Stimulated activated CD8-positive, alpha-beta memory T cell treated with anti-CD3 and anti-CD28 coated beads, Interleukin-7, amount 100 ng/mL, for 1 hour (primary cell): ENCODE measurements around the gene KASH5.
"Not testable (repeated sequence)": the region's sequence is repeated elsewhere in the genome, so short reads cannot be mapped to it uniquely, and the experiment has no call there.

Experiments
- DNase-seq, 2 donors: peaks; one replicate each; pipeline ENCODE4 v3.0.0-alpha.2; 2020; ENCODE audit warnings: low read depth in 2 of 2

The KASH5 gene

GRCh38 chr19:49455773-49456172, 67.7 kb downstream of the KASH5 start:
- DNase-seq, result no peak

- DNase-seq, result no peak
Measured at GRCh38 chr19:49456326-49456725, 68.3 kb downstream of the KASH5 start.

- no peak for DNase-seq
Measured at GRCh38 chr19:49458567-49458903, 70.5 kb downstream of the KASH5 start.

- no peak for DNase-seq
Measured at GRCh38 chr19:49459388-49459787, 71.3 kb downstream of the KASH5 start.

GRCh38 chr19:49461130-49461529, 73.1 kb downstream of the KASH5 start:
- DNase-seq, result not testable (repeated sequence)

- DNase-seq, result no peak
Measured at GRCh38 chr19:49461656-49462055, 73.6 kb downstream of the KASH5 start.

GRCh38 chr19:49462492-49462891, 74.4 kb downstream of the KASH5 start:
- DNase-seq, result no peak

GRCh38 chr19:49463960-49464740, 76.1 kb downstream of the KASH5 start:
- DNase-seq, result no peak

GRCh38 chr19:49465371-49465770, 77.3 kb downstream of the KASH5 start:
- DNase-seq, result no peak
